HG03135 (cell line): ENCODE measurements around the gene PTPRN2.
"Not testable (repeated sequence)": the region's sequence is repeated elsewhere in the genome, so short reads cannot be mapped to it uniquely, and the experiment has no call there.

Source experiments
- ATAC-seq: cut with Tn5 transposase; IDR thresholded peaks from one replicate; pipeline ENCODE4 v1.9.1; 2021; ENCODE audit warnings: mild to moderate bottlenecking, moderate library complexity; ENCODE audit not compliant: unreplicated experiment

The PTPRN2 gene

GRCh38 chr7:158428131-158428836 lies 159.3 kb downstream of the PTPRN2 start:
- ATAC-seq, result no peak

GRCh38 chr7:158425676-158426075 lies 161.9 kb downstream of the PTPRN2 start:
- not testable (repeated sequence) for ATAC-seq

- ATAC-seq, result no peak
Measured at GRCh38 chr7:158424531-158424930, 163.1 kb downstream of the PTPRN2 start.

- no peak for ATAC-seq
Measured at GRCh38 chr7:158424011-158424410, 163.6 kb downstream of the PTPRN2 start.

- no peak for ATAC-seq
Measured at GRCh38 chr7:158422887-158423560, 164.6 kb downstream of the PTPRN2 start.

GRCh38 chr7:158422196-158422886 lies 165.3 kb downstream of the PTPRN2 start:
- ATAC-seq, result no peak

- ATAC-seq, result no peak
Measured at GRCh38 chr7:158421361-158421760, 166.3 kb downstream of the PTPRN2 start.

- no peak for ATAC-seq
Measured at GRCh38 chr7:158420591-158421340, 166.9 kb downstream of the PTPRN2 start.

GRCh38 chr7:158419238-158419785 lies 168.3 kb downstream of the PTPRN2 start:
- no peak for ATAC-seq

- ATAC-seq, result not testable (repeated sequence)
Measured at GRCh38 chr7:158418395-158418794, 169.2 kb downstream of the PTPRN2 start.

- ATAC-seq, result no peak
Measured at GRCh38 chr7:158416283-158416933, 171.2 kb downstream of the PTPRN2 start.

- ATAC-seq, result no peak
Measured at GRCh38 chr7:158415316-158415715, 172.3 kb downstream of the PTPRN2 start.

- ATAC-seq, result no peak
Measured at GRCh38 chr7:158414486-158414961, 173.1 kb downstream of the PTPRN2 start.

GRCh38 chr7:158414002-158414401 lies 173.6 kb downstream of the PTPRN2 start:
- no peak for ATAC-seq

- ATAC-seq, result no peak
Measured at GRCh38 chr7:158411232-158411950, 176.2 kb downstream of the PTPRN2 start.

GRCh38 chr7:158410720-158411119 lies 176.9 kb downstream of the PTPRN2 start:
- ATAC-seq, result no peak

- no peak for ATAC-seq
Measured at GRCh38 chr7:158409816-158410330, 177.8 kb downstream of the PTPRN2 start.

GRCh38 chr7:158409120-158409519 lies 178.5 kb downstream of the PTPRN2 start:
- no peak for ATAC-seq

GRCh38 chr7:158408318-158408920 lies 179.2 kb downstream of the PTPRN2 start:
- no peak for ATAC-seq
